Prostate gland (tissue), 2 donors: ENCODE data around the gene WASHC4.

Experiments
- CTCF ChIP-seq, 4 experiments: fragments of 200-600 bp in 2 of 4; fragments of 450-650 bp in 2 of 4; sonication (generic) in 2 of 4; IDR thresholded peaks; 1 replicate in 3 of 4; 2 replicates in 1 of 4; pipeline ENCODE4 v1.5.1; 2016 to 2019; ENCODE audit warnings: antibody characterized with exemption in 4 of 4, mild to moderate bottlenecking in 2 of 4, moderate library complexity in 2 of 4
- POLR2A ChIP-seq: fragments of 450-650 bp; IDR thresholded peaks from one replicate; pipeline ENCODE4 v1.6.1; 2016; ENCODE audit warnings: antibody characterized with exemption, mild to moderate bottlenecking

GRCh38 chr12:105099356-105099755 lies 8.2 kb upstream of the WASHC4 start:
- TF ChIP-seq CTCF (IDR thresholded peaks at IDR 0.05) (no peak), POLR2A (no peak)
